Common myeloid progenitor, CD34-positive (primary cell): ENCODE measurements around the gene KLHDC2.
"Not testable (repeated sequence)": the region's sequence is repeated elsewhere in the genome, so short reads cannot be mapped to it uniquely, and the experiment has no call there.

Source experiments
- CTCF ChIA-PET: fragments of 350-600 bp; sonication (Branson Sonifier 250); formaldehyde crosslinking; loops from one replicate; lab custom pipeline; 2021; ENCODE audit warnings: antibody characterized with exemption; lab: Charles Lee
- POLR2A ChIA-PET: fragments of 350-600 bp; sonication (Branson Sonifier 250); formaldehyde crosslinking; loops from one replicate; lab custom pipeline; 2021; ENCODE audit warnings: antibody characterized with exemption; lab: Charles Lee
- DNase-seq, 3 donors: peaks; one replicate each; pipeline versions ENCODE4 v3.0.0 to v3.0.0-alpha.2; 2013
- H3K27ac ChIP-seq, 2 experiments: 1 replicate in 1 of 2; 2 replicates in 1 of 2; pipeline ENCODE4 v1.7.0; 2013; ENCODE audit warnings: inconsistent platforms in 2 of 2, low read length in 2 of 2, mild to moderate bottlenecking in 2 of 2, low read depth in 1 of 2, moderate library complexity in 1 of 2; ENCODE audit not compliant: severe bottlenecking in 2 of 2, insufficient read depth in 1 of 2, poor library complexity in 1 of 2
- H3K27me3 ChIP-seq, 5 experiments: replicated peaks in 2 of 5; 1 replicate in 3 of 5; 2 replicates in 2 of 5; pipeline versions ENCODE4 v1.6.1 to v1.7.0; 2013; ENCODE audit warnings: low read length in 4 of 5, mild to moderate bottlenecking in 2 of 5, moderate library complexity in 2 of 5, inconsistent platforms in 1 of 5; ENCODE audit not compliant: insufficient read depth in 5 of 5, control insufficient read depth in 4 of 5
- H3K36me3 ChIP-seq, 4 experiments: 1 replicate in 2 of 4; 2 replicates in 2 of 4; pipeline versions ENCODE4 v1.6.1 to v1.7.0; 2013; ENCODE audit warnings: low read length in 3 of 4, control low read depth in 1 of 4, mild to moderate bottlenecking in 1 of 4; ENCODE audit not compliant: control insufficient read depth in 4 of 4, insufficient read depth in 4 of 4
- H3K4me1 ChIP-seq, 4 experiments: 1 replicate in 3 of 4; 2 replicates in 1 of 4; pipeline versions ENCODE4 v1.6.1 to v1.7.1; 2013; ENCODE audit warnings: low read length in 3 of 4, mild to moderate bottlenecking in 3 of 4, control low read depth in 1 of 4, inconsistent platforms in 1 of 4, moderate library complexity in 1 of 4; ENCODE audit not compliant: control insufficient read depth in 4 of 4, insufficient read depth in 4 of 4; ENCODE audit errors: control extremely low read depth in 1 of 4
- H3K4me3 ChIP-seq, 7 experiments: 1 replicate in 4 of 7; 2 replicates in 3 of 7; pipeline versions ENCODE4 v1.5.1 to v1.7.0; 2013; ENCODE audit warnings: mild to moderate bottlenecking in 7 of 7, low read length in 6 of 7, moderate library complexity in 6 of 7, inconsistent platforms in 2 of 7, low read depth in 2 of 7, control low read depth in 1 of 7; ENCODE audit not compliant: insufficient read depth in 4 of 7, control insufficient read depth in 1 of 7; ENCODE audit errors: extremely low read depth in 1 of 7
- H3K9me3 ChIP-seq, 5 experiments: 1 replicate in 4 of 5; 2 replicates in 1 of 5; pipeline versions ENCODE4 v1.6.1 to v1.7.1; 2013; ENCODE audit warnings: low read length in 4 of 5, mild to moderate bottlenecking in 2 of 5, inconsistent platforms in 1 of 5, low read depth in 1 of 5, moderate library complexity in 1 of 5; ENCODE audit not compliant: control insufficient read depth in 4 of 5, insufficient read depth in 2 of 5; ENCODE audit errors: control extremely low read depth in 1 of 5
- WGBS: methylation state at CpG from one replicate; pipeline ENCODE4 v1.1.5; 2013; ENCODE audit not compliant: insufficient coverage; 5-methylcytosine and 5-hydroxymethylcytosine counted together

The KLHDC2 gene

DNA sequence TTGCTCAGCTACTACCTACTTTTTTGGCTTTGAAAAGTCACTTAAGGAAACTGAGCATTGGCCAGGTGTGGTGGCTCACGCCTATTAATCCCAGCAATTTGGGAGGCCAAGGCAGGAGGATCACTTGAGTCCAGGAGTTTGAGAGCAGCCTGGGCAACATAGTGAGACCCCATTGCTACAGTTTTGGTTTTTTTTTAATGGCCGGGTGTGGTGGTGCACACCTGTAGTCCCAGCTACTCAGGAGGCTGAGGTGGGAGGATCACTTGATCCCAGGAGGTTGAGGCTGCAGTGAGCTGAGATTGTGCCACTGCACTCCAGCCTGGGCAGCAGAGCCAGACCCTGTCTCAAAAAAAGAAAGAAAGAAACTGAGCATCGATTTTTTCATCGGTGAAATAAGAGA lies 32.3 kb upstream of the KLHDC2 start:
- DNase-seq, H3K27me3 ChIP-seq, H3K36me3 ChIP-seq, CTCF ChIA-PET, H3K4me1 ChIP-seq, H3K4me3 ChIP-seq, H3K27ac ChIP-seq, H3K9me3 ChIP-seq: not testable (repeated sequence)
- POLR2A ChIA-PET: interaction anchor here (0.6 kb wide), 1 partner anchor 535 kb away, joined by 3 read pairs; no protein-coding TSS in a partner anchor
- WGBS: 100% methylated on average over 2 of the region's 4 CpGs

DNA sequence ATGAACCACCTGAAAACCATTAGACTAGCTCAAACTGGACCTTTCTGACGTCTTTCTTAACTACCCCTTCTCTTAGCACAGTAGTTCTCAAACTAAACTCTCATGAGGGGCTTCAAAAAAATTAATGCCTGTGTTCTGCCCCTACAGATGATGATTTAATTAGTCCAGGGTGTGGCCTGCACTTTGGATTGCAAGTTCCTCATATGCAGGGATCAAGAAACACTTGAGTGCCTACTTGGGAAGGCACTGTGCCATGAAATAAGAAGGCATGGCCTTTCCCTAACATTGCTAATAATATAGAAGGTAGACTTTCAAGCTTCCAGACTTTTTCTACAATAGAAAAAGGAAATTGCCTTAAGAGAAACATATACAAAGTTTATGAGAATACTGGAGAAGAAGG lies 22.8 kb upstream of the KLHDC2 start:
- Histone ChIP-seq H3K27me3 (no peaks in the 10 kb centered on the region), H3K4me3 (no peak overlapping the region), H3K36me3 (peaks cover 0 to 30% (median 12%) of the 10 kb centered on the region in 4 experiments), H3K9me3 (no peaks in the 10 kb centered on the region), H3K4me1 (no peaks in the 10 kb centered on the region), H3K27ac (no peak overlapping the region)
- whole genome bisulfite sequencing: 100% methylated on average over 1 of the region's 1 CpG
- CTCF ChIA-PET: no interaction called here
- POLR2A ChIA-PET: no interaction called here
- no peak for DNase-seq

DNA sequence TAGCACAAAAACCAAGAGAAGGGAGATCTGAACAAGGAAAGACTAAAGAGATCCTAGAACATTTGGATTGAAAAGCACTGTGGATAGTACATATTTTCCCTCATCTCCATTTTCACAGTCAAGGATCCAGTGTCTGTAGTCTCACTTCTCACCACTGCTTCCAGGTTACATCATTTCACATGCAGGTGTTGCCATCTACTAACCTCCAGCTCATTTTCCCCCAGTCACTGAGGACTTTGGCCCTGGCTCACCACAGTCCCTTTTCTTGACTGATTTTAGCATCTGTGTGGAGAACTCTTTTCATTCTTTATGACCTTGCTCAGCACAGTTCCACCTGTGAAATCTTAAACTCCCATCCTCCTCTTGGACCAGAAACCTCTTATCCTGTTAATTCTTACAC lies 21.5 kb upstream of the KLHDC2 start:
- H3K27me3 ChIP-seq, POLR2A ChIA-PET, H3K27ac ChIP-seq, DNase-seq, H3K4me3 ChIP-seq, H3K9me3 ChIP-seq, H3K4me1 ChIP-seq, CTCF ChIA-PET: not testable (repeated sequence)
- peaks cover 0 to 26% (median 12%) of the 10 kb centered on the region in 4 experiments for H3K36me3 ChIP-seq

DNA sequence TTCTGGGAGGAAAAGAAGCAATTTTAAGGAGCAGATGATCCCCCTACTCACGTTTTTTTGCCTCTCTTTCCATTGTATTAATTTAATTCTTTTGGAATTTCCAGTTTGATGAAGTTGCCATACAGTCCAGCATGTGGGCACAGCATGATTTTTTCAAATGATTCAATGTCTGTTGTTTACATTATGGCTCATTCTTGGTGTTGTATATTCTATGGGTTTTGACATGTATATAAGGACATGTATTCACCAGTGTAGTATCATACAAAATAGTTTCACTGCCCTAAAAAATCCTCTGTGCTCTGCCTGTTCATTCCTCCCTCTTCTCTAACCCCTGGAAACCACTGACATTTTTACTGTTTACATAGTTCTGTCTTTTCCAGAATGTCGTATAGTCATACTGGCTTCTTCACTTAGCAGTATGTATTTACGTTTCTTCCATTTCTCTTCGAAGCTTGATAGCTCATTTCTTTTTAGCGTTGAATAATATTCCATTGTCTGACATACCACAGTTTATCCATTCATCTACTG lies 13.3 kb upstream of the KLHDC2 start:
- peaks cover 0 to 4% (median 0%) of the 10 kb centered on the region in 4 experiments for H3K36me3 ChIP-seq
- peaks cover 0 to 1% (median 0%) of the 10 kb centered on the region in 5 experiments for H3K9me3 ChIP-seq
- no peak overlapping the region for H3K27ac ChIP-seq
- WGBS: 100% methylated on average over 4 of the region's 5 CpGs
- DNase-seq: no peak
- H3K4me1 ChIP-seq: no peaks in the 10 kb centered on the region
- no peak overlapping the region for H3K4me3 ChIP-seq
- ChIA-PET POLR2A (no interaction called here), CTCF (no interaction called here)
- H3K27me3 ChIP-seq: no peaks in the 10 kb centered on the region

DNA sequence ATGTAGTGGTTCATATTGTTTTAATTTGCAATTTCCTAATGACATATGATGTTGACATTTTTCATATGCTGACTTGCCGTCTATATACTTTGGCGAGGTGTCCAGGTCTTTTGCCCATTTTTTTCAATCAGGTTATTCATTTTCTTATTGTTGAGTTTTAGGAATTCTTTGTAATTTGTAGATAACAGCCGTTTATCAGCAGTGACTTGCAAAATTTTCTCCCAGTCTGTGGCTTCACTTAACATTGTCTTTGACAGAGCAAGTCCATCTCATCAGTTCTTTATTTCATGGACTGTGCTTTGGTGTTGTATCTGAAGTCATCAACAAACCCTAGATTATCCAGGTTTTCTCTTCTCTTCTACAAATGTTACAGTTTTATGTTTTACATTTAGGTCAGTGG lies 12.6 kb upstream of the KLHDC2 start:
- Histone ChIP-seq H3K4me3 (no peak overlapping the region), H3K9me3 (peaks cover 0 to 1% (median 0%) of the 10 kb centered on the region in 5 experiments), H3K4me1 (no peaks in the 10 kb centered on the region), H3K27me3 (no peaks in the 10 kb centered on the region), H3K36me3 (peaks cover 0 to 4% (median 0%) of the 10 kb centered on the region in 4 experiments), H3K27ac (no peak overlapping the region)
- no CpG with 5 or more reads among the region's 3 CpGs for WGBS
- no peak for DNase-seq
- POLR2A ChIA-PET: no interaction called here
- CTCF ChIA-PET: no interaction called here

DNA sequence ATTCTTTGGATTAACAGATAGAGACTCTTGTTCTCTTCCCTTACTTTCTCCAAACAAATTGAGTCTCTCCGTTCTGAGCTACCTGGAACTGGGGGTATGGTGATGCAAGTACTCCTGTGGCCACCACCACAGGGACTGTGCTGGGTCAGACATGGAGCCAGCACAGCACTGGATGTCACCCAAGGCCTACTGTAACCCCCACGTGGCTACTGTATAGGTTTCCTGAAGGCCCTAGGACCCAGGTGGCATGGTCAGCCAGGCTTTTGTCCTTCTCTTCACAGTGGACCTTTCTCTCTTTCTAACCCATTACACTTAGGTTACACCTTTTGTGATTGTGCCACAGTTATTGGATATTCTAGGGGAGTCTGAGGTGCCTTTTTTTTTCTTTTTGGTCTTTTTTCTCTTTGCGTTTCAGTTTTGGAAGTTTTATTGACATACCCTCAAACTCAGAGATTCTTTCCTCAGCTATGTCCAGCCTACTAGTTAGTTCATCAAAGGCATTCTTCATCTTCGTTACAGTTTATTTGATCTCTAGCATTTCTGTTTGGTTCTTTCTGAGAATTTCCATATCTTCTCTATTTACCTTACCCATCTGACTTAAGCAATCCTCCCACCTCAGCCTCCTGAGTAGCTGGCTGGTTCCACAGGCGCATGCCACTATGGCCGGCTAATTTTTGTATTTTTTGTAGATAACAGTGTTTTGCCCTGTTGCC lies 6.0 kb upstream of the KLHDC2 start:
- no peak for DNase-seq
- Histone ChIP-seq H3K27ac (no peak overlapping the region), H3K27me3 (no peaks in the 10 kb centered on the region), H3K4me3 (no peak overlapping the region), H3K4me1 (peaks cover under 1 to 4% (median 4%) of the 10 kb centered on the region in 4 experiments), H3K9me3 (no peaks in the 10 kb centered on the region), H3K36me3 (no peaks in the 10 kb centered on the region)
- WGBS: 100% methylated on average over 2 of the region's 6 CpGs
- CTCF ChIA-PET: no interaction called here
- POLR2A ChIA-PET: no interaction called here

DNA sequence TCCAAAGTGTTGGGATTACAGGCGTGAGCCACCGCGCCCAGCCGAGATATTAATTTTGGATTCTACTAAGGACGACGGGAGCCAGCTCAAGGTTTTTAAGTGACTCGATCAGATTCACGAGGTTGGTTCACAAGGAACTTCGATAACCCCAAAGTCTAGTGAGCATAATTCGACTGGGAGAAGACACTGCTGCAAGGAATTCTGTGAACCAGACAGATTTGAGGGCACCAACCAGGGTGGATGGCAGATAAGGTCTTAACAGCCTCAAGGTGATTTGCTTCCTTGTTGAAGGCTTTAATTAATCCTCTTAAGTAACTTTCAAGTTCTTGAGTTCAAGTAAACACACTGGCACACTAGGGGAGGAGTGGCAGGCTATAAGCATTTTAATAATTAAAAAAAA lies 1.1 kb upstream of the KLHDC2 start:
- H3K27me3 ChIP-seq: no peaks in the 10 kb centered on the region
- peak overlapping the region in 6 of 7 experiments; percentile 85 to 99 (median 94) for H3K4me3 ChIP-seq
- peak in 2 of 3 donors; percentile 5 to 41 for DNase-seq
- ChIA-PET POLR2A (interaction anchor here (1.4 to 1.9 kb wide), 6 partner anchors 15 to 180 kb away, joined by 3 to 23 read pairs (median 8); partner anchors contain the start of genes DNAAF2, MGAT2, NEMF and POLE2), CTCF (interaction anchor here (0.8 to 2.5 kb wide), 11 partner anchors 21 to 305 kb away, joined by 3 to 8 read pairs (median 3); partner anchors contain the start of genes NEMF and POLE2)
- H3K27ac ChIP-seq: peak overlapping the region; percentile 84 to 96
- H3K36me3 ChIP-seq: peaks cover 0 to 3% (median 0%) of the 10 kb centered on the region in 4 experiments
- H3K9me3 ChIP-seq: no peaks in the 10 kb centered on the region
- 98% methylated on average over 6 of the region's 10 CpGs for WGBS
- peaks cover 9 to 32% (median 25%) of the 10 kb centered on the region in 4 experiments for H3K4me1 ChIP-seq
